Activated CD4-positive, CD25-positive, alpha-beta regulatory T cell treated with anti-CD3 and anti-CD28 coated beads, Interleukin-2, amount 50 U/mL, for 72 hours (primary cell): Measurements from ENCODE around the gene ZNF516.

ENCODE experiments used
- DNase-seq: peaks from one replicate; pipeline ENCODE4 v3.0.0; 2021

ZNF516 gene

GRCh38 chr18:76465630-76466409 lies 29.2 kb downstream of the ZNF516 start:
- no peak for DNase-seq

GRCh38 chr18:76464281-76465259 lies 30.5 kb downstream of the ZNF516 start:
- DNase-seq = no peak

- no peak for DNase-seq
Observed at GRCh38 chr18:76463872-76464271, 31.2 kb downstream of the ZNF516 start.

- DNase-seq = no peak
Observed at GRCh38 chr18:76463358-76463757, 31.7 kb downstream of the ZNF516 start.

- no peak for DNase-seq
Observed at GRCh38 chr18:76462326-76462694, 32.7 kb downstream of the ZNF516 start.

- no peak for DNase-seq
Observed at GRCh38 chr18:76461692-76462325, 33.2 kb downstream of the ZNF516 start.

- DNase-seq = no peak
Observed at GRCh38 chr18:76461148-76461547, 33.9 kb downstream of the ZNF516 start.

- DNase-seq = no peak
Observed at GRCh38 chr18:76460482-76460881, 34.6 kb downstream of the ZNF516 start.

- no peak for DNase-seq
Observed at GRCh38 chr18:76459687-76460350, 35.2 kb downstream of the ZNF516 start.

GRCh38 chr18:76459312-76459686 lies 35.7 kb downstream of the ZNF516 start:
- DNase-seq = no peak

- no peak for DNase-seq
Observed at GRCh38 chr18:76458522-76459311, 36.3 kb downstream of the ZNF516 start.

- DNase-seq = no peak
Observed at GRCh38 chr18:76457957-76458356, 37.1 kb downstream of the ZNF516 start.

- DNase-seq = no peak
Observed at GRCh38 chr18:76457475-76457874, 37.6 kb downstream of the ZNF516 start.

- no peak for DNase-seq
Observed at GRCh38 chr18:76456823-76457222, 38.2 kb downstream of the ZNF516 start.

GRCh38 chr18:76456018-76456750 lies 38.9 kb downstream of the ZNF516 start:
- DNase-seq = no peak

- DNase-seq = no peak
Observed at GRCh38 chr18:76455003-76455676, 39.9 kb downstream of the ZNF516 start.

GRCh38 chr18:76454418-76454817 lies 40.6 kb downstream of the ZNF516 start:
- DNase-seq = no peak

GRCh38 chr18:76453932-76454331 lies 41.1 kb downstream of the ZNF516 start:
- DNase-seq = no peak

- no peak for DNase-seq
Observed at GRCh38 chr18:76453057-76453561, 41.9 kb downstream of the ZNF516 start.

GRCh38 chr18:76452357-76452756 lies 42.7 kb downstream of the ZNF516 start:
- DNase-seq = no peak
